ENCODE results near the gene GALNT1.

DNA sequence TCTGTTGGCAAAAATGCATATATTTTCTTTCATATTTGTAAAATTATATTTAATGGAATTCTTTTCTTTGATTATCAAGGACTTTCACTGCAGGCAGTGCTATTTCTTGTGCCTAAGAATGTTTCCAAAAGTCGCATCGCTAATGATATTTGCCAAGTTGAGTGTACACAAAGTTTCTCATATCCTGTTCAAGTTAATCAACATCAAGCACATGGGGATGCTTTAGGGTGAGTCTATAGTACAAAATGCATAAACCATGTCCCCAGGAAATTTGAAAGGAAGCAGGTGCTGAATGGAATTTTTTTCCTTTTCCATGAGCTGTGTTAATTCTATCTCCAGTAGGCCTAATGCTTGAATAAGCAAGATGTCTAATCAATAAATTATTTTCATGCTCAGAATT, 129.7 kb downstream of the GALNT1 start:
- TF ChIP-seq, protein P1, sequence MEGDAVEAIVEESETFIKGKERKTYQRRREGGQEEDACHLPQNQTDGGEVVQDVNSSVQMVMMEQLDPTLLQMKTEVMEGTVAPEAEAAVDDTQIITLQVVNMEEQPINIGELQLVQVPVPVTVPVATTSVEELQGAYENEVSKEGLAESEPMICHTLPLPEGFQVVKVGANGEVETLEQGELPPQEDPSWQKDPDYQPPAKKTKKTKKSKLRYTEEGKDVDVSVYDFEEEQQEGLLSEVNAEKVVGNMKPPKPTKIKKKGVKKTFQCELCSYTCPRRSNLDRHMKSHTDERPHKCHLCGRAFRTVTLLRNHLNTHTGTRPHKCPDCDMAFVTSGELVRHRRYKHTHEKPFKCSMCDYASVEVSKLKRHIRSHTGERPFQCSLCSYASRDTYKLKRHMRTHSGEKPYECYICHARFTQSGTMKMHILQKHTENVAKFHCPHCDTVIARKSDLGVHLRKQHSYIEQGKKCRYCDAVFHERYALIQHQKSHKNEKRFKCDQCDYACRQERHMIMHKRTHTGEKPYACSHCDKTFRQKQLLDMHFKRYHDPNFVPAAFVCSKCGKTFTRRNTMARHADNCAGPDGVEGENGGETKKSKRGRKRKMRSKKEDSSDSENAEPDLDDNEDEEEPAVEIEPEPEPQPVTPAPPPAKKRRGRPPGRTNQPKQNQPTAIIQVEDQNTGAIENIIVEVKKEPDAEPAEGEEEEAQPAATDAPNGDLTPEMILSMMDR (IDR thresholded peaks at IDR 0.05) = no peak
- TF ChIP-seq EZH2 (IDR thresholded peaks at IDR 0.05) = no peak
